SK-N-SH (cell line): ENCODE results near the gene AK6. TPM values are rescaled to one million over a fixed set of nuclear protein-coding genes. Genes with fewer than 3 reads are reported as not detected.

Experiments used
- CTCF ChIA-PET: fragments of 300-600, 350-600 bp; formaldehyde crosslinking; extraction: SDS; loops from one replicate; lab custom pipeline; 2021; lab: Yijun Ruan, JAX
- POLR2A ChIA-PET: fragments of 350-600 bp; sonication (Branson Sonifier 250); formaldehyde crosslinking; extraction: SDS; loops from one replicate; lab custom pipeline; 2020; ENCODE audit warnings: antibody characterized with exemption, inconsistent platforms; lab: Yijun Ruan, JAX
- DNase-seq: peaks from one replicate; pipeline ENCODE4 v3.0.0; 2012
- H2AFZ ChIP-seq: fragments of 200-600 bp; sonication (generic); 2 replicates; pipeline ENCODE4 v1.8.1; 2016; ENCODE audit warnings: antibody characterized with exemption, mild to moderate bottlenecking, low read depth
- H3F3A ChIP-seq: fragments of 200-600 bp; sonication (generic); replicated peaks from 2 replicates; pipeline ENCODE3; 2016; ENCODE audit warnings: antibody characterized with exemption, mild to moderate bottlenecking; ENCODE audit not compliant: insufficient read depth
- H3K27ac ChIP-seq, 2 experiments: fragments of 200-500 bp in 1 of 2; fragments of 200-600 bp in 1 of 2; sonication (Bioruptor generic) in 1 of 2; sonication (generic), shearing (Covaris generic) in 1 of 2; 2 replicates each; pipeline versions ENCODE4 v1.5.1 to v1.6.1; 2014 to 2016; ENCODE audit warnings: low read depth in 2 of 2, inconsistent platforms in 1 of 2, low read length in 1 of 2, mild to moderate bottlenecking in 1 of 2, mixed read lengths in 1 of 2
- H3K27me3 ChIP-seq: fragments of 200-600 bp; sonication (generic), shearing (Covaris generic); 2 replicates; pipeline ENCODE4 v1.6.1; 2016; ENCODE audit warnings: mixed run types; ENCODE audit not compliant: insufficient read depth
- H3K36me3 ChIP-seq, 2 experiments: fragments of 200-500 bp in 1 of 2; fragments of 200-600 bp in 1 of 2; sonication (Bioruptor generic) in 1 of 2; sonication (generic) in 1 of 2; replicated peaks in 1 of 2; 2 replicates each; pipeline versions ENCODE3 to v1.5.1; 2014 to 2016; ENCODE audit warnings: low read length in 1 of 2, mild to moderate bottlenecking in 1 of 2; ENCODE audit not compliant: insufficient read depth in 2 of 2, control insufficient read depth in 1 of 2
- H3K4me1 ChIP-seq, 2 experiments: fragments of 200-500 bp in 1 of 2; fragments of 200-600 bp in 1 of 2; sonication (Bioruptor generic) in 1 of 2; sonication (generic), shearing (Covaris generic) in 1 of 2; 2 replicates each; pipeline versions ENCODE4 v1.5.1 to v1.6.1; 2014 to 2016; ENCODE audit warnings: low read depth in 1 of 2, low read length in 1 of 2, mixed run types in 1 of 2; ENCODE audit not compliant: insufficient read depth in 2 of 2, control insufficient read depth in 1 of 2
- H3K4me2 ChIP-seq: fragments of 200-600 bp; sonication (generic), shearing (Covaris generic); 2 replicates; pipeline ENCODE4 v1.6.1; 2017; ENCODE audit warnings: mixed run types
- H3K4me3 ChIP-seq, 2 experiments: fragments of 200-500 bp in 1 of 2; fragments of 200-600 bp in 1 of 2; sonication (Bioruptor generic) in 1 of 2; sonication (generic), shearing (Covaris generic) in 1 of 2; 2 replicates each; pipeline versions ENCODE4 v1.5.1 to v1.8.1; 2014 to 2016; ENCODE audit warnings: low read depth in 2 of 2, inconsistent platforms in 1 of 2, low read length in 1 of 2, mild to moderate bottlenecking in 1 of 2, mixed read lengths in 1 of 2, moderate library complexity in 1 of 2
- H3K79me2 ChIP-seq: fragments of 200-600 bp; sonication (generic); 2 replicates; pipeline ENCODE4 v1.8.1; 2017; ENCODE audit warnings: mild to moderate bottlenecking; ENCODE audit not compliant: insufficient read depth
- H3K9ac ChIP-seq: fragments of 200-600 bp; sonication (generic); 2 replicates; pipeline ENCODE4 v1.6.1; 2017; ENCODE audit warnings: mixed run types
- H3K9me2 ChIP-seq: fragments of 200-600 bp; sonication (generic); 2 replicates; pipeline ENCODE4 v1.6.1; 2017; ENCODE audit warnings: mixed run types
- H3K9me3 ChIP-seq: fragments of 200-600 bp; sonication (generic); 2 replicates; pipeline ENCODE4 v1.6.1; 2017; ENCODE audit warnings: mixed run types, mild to moderate bottlenecking, moderate library complexity
- H4K20me1 ChIP-seq: fragments of 200-600 bp; sonication (generic); 2 replicates; pipeline ENCODE4 v1.6.1; 2017; ENCODE audit warnings: mild to moderate bottlenecking, mixed run types; ENCODE audit not compliant: insufficient read depth
- CHD2 ChIP-seq: fragments of 150-350 bp; IDR thresholded peaks from 2 replicates; pipeline ENCODE4 v1.6.1; 2018; ENCODE audit warnings: low read length; ENCODE audit not compliant: partially characterized antibody
- EZH2phosphoT487 ChIP-seq: fragments of 200-600 bp; sonication (generic); IDR thresholded peaks from 2 replicates; pipeline ENCODE4 v1.6.1; 2017; ENCODE audit warnings: low read depth, mixed run types, mild to moderate bottlenecking, antibody characterized with exemption, moderate library complexity, borderline replicate concordance
- FOSL2 ChIP-seq: IDR thresholded peaks from 2 replicates; pipeline ENCODE4 v1.4.0; 2012; ENCODE audit warnings: low read depth, mild to moderate bottlenecking, moderate library complexity, borderline replicate concordance
- FOXJ3 ChIP-seq: sonication (generic); formaldehyde crosslinking; IDR thresholded peaks from 2 replicates; pipeline ENCODE4 v1.5.1; 2020; ENCODE audit warnings: mild to moderate bottlenecking, missing genetic modification reagents
- FOXM1 ChIP-seq: IDR thresholded peaks from 2 replicates; pipeline ENCODE4 v1.4.0; 2012; ENCODE audit warnings: low read depth, mild to moderate bottlenecking
- GATA2 ChIP-seq: sonication (generic); formaldehyde crosslinking; IDR thresholded peaks from 2 replicates; pipeline ENCODE4 v1.5.0; 2020; ENCODE audit warnings: mild to moderate bottlenecking, missing genetic modification reagents
- JUND ChIP-seq: IDR thresholded peaks from 2 replicates; pipeline ENCODE4 v1.4.0; 2012
- MAX ChIP-seq: IDR thresholded peaks from 2 replicates; pipeline ENCODE4 v1.4.0; 2012; ENCODE audit warnings: low read depth
- MEF2A ChIP-seq: IDR thresholded peaks from 2 replicates; pipeline ENCODE4 v1.4.0; 2012; ENCODE audit warnings: low read depth, borderline replicate concordance
- PBX3 ChIP-seq: IDR thresholded peaks from 2 replicates; pipeline ENCODE4; 2012
- POLR2AphosphoS5 ChIP-seq: IDR thresholded peaks from 2 replicates; pipeline ENCODE4 v1.6.1; 2012; ENCODE audit warnings: low read depth, low read length
- RCOR1 ChIP-seq: fragments of 150-350 bp; IDR thresholded peaks from 2 replicates; pipeline ENCODE4 v1.6.1; 2017; ENCODE audit warnings: antibody characterized with exemption, low read length
- RFX5 ChIP-seq: IDR thresholded peaks from 2 replicates; pipeline ENCODE4 v1.6.1; 2012; ENCODE audit warnings: mild to moderate bottlenecking, improper control_type of control experiment, low read length
- SIN3A ChIP-seq: IDR thresholded peaks from 2 replicates; pipeline ENCODE4 v1.6.1; 2012; ENCODE audit warnings: low read depth, mild to moderate bottlenecking, low read length, moderate library complexity, borderline replicate concordance
- SMC3 ChIP-seq: IDR thresholded peaks from 2 replicates; pipeline ENCODE4 v1.6.1; 2012; ENCODE audit warnings: low read depth, low read length, improper control_type of control experiment
- TAF1 ChIP-seq: IDR thresholded peaks from 2 replicates; pipeline ENCODE4 v1.6.1; 2012; ENCODE audit warnings: low read depth, mild to moderate bottlenecking, low read length, moderate library complexity, borderline replicate concordance
- YY1 ChIP-seq: IDR thresholded peaks from 2 replicates; pipeline ENCODE4 v1.4.0; 2012; ENCODE audit warnings: low read depth, mild to moderate bottlenecking
- ZBTB33 ChIP-seq: IDR thresholded peaks from 2 replicates; pipeline ENCODE4 v1.4.0; 2012; ENCODE audit warnings: low read depth, borderline replicate concordance
- WGBS: methylation state at CpG from one replicate; pipeline ENCODE4 v1.1.6; 2017; ENCODE audit warnings: low lambda C conversion rate; 5-methylcytosine and 5-hydroxymethylcytosine counted together
- polyA plus RNA-seq, 3 experiments: library from polyadenylated mRNA; depleted of rRNA; stranded (reverse); fragments of >200 nt; gene quantifications; 2 replicates each; pipeline ENCODE4 v1.2.3, GENCODE V29; 2012

Gene AK6
- polyA plus RNA-seq, 1 of the 3 experiments (the other 2 are of a cell fraction) = 12.9 TPM

GRCh38 chr5:69315972-69316371 is 53.3 kb downstream of the AK6 start:
- no peaks in the 10 kb centered on the region for H4K20me1 ChIP-seq
- H3K36me3 ChIP-seq = peaks cover 0 to 7% of the 10 kb centered on the region in 2 experiments
- no peaks in the 10 kb centered on the region for H3K79me2 ChIP-seq
- no peaks in the 10 kb centered on the region for H3K9me2 ChIP-seq
- H3F3A ChIP-seq = peaks cover 8% of the 10 kb centered on the region
- CTCF ChIA-PET = no interaction called here
- no peaks in the 10 kb centered on the region for H3K27me3 ChIP-seq
- no peaks in the 10 kb centered on the region for H3K4me1 ChIP-seq
- H3K9me3 ChIP-seq = no peaks in the 10 kb centered on the region
- no peak overlapping the region for H3K4me2 ChIP-seq
- no peak for DNase-seq
- no peak overlapping the region for H3K9ac ChIP-seq
- H3K27ac ChIP-seq = no peak overlapping the region
- 91% methylated on average over 1 of the region's 1 CpG for WGBS
- TF ChIP-seq MAX (no peak), SIN3A (no peak), EZH2phosphoT487 (no peak), YY1 (no peak), PBX3 (no peak), ZBTB33 (no peak), GATA2 (CRISPR knock-in tag) (no peak), JUND (no peak), FOXM1 (no peak), FOSL2 (no peak), POLR2AphosphoS5 (no peak), RCOR1 (no peak), TAF1 (no peak), SMC3 (no peak), FOXJ3 (CRISPR knock-in tag) (no peak), CHD2 (no peak), RFX5 (no peak), MEF2A (no peak)
- POLR2A ChIA-PET = no interaction called here
- H2AFZ ChIP-seq = no peak overlapping the region
- no peak overlapping the region for H3K4me3 ChIP-seq
